ENCODE measurements around the gene ZBTB4. TPM values are rescaled to one million over a fixed set of nuclear protein-coding genes. Genes with fewer than 3 reads are reported as not detected.

Gene ZBTB4
- total and polyA plus RNA-seq, 9 of the 15 experiments (the other 6 are each of a cell fraction or from before 2014, with no cell fraction given) = 0.92 to 6.9 (median 3.3) TPM

DNA sequence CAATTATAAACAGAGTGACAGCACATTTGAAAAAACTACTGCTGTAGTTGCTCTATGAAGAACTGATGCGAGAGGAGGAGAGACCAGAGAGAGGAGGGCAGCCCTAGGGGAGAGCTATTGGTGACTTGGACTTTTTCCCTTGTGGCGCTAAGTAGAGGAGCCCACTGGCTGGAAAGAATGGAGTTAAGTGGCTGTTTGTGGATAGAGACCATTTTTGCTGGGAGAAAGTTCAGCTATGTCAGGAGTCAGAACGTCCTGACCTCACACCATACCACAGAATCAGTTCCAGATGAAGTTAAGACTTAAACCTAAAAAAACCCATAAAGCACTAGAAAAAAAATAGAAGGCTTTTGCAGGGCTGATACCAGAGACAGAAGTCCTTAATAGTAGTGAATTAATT, 6.8 kb upstream of the ZBTB4 start:
- peak in 1 of 4 experiments; percentile 29 for DNase-seq (ENCODE audit: extremely low read depth in 1 of 4, low spot score in 3 of 4)
- POLR2A ChIA-PET = interaction anchor here (0.6 to 4.0 kb wide), 25 partner anchors 8 to 831 kb away, joined by 3 to 25 read pairs (median 6); partner anchors contain the start of genes SPEM1, TMEM102 and TMEM256
- Histone ChIP-seq H3K27ac (ENCODE audit: extremely low read depth, low read depth, low read length) (no peak overlapping the region; the same call in 1 of the 3 replicates), H3K9me3 (replicated peaks; ENCODE audit: control insufficient read depth, insufficient read depth, low read depth, low read length) (no peaks in the 10 kb centered on the region), H4K20me1 (replicated peaks; ENCODE audit: control insufficient read depth, insufficient read depth, low read length) (no peaks in the 10 kb centered on the region), H3K4me3 (peak overlapping the region; percentile 63), H3K27me3 (ENCODE audit: control insufficient read depth in 2 of 2, insufficient read depth in 2 of 2, low read length in 2 of 2) (no peaks in the 10 kb centered on the region), H3K79me2 (ENCODE audit: control insufficient read depth, insufficient read depth, low read length) (peaks cover 66% of the 10 kb centered on the region), H3K4me2 (ENCODE audit: insufficient read depth, low read length) (peak overlapping the region; percentile 97), H3K36me3 (ENCODE audit: control insufficient read depth, insufficient read depth, low read length) (peaks cover 38% of the 10 kb centered on the region; the same call in 2 of the 3 replicates), H3K9ac (ENCODE audit: insufficient read depth in 1 of 2, low read depth in 2 of 2, low read length in 2 of 2) (peak overlapping the region; percentile 91 to 99; a peak in 3 of 4 replicates), H3K4me1 (replicated peaks in 1 of 2; ENCODE audit: control insufficient read depth in 2 of 2, insufficient read depth in 2 of 2, low read length in 2 of 2) (peaks cover 14 to 22% of the 10 kb centered on the region in 2 experiments; a peak in 4 of 5 replicates), H2AFZ (ENCODE audit: low read depth, low read length) (no peak overlapping the region), H3K9me1 (ENCODE audit: control insufficient read depth, insufficient read depth, low read length) (no peaks in the 10 kb centered on the region)
- TF ChIP-seq LCOR (CRISPR knock-in tag; IDR thresholded peaks at IDR 0.05) (no peak), ZNF24 (IDR thresholded peaks at IDR 0.05) (peak; percentile 54; the same call in 1 of the 2 replicates), HDGF (IDR thresholded peaks at IDR 0.05) (0 out of 2 replicates have a peak, but pooled peaks have one; percentile 47)
- no TSS peak for BruUV-seq (replicated peaks)
- WGBS (ENCODE audit: insufficient coverage, low coverage, missing lambda C conversion rate) = 10% methylated on average over 2 of the region's 3 CpGs
- intact Hi-C loops (cut with micrococcal nuclease) = no loop called here
- 0 out of 3 replicates have a peak, but pooled peaks have one; percentile 2 for ATAC-seq
- in situ Hi-C loops (cut with MboI) = no loop called here
- CTCF ChIA-PET (ENCODE audit: low intra/inter-chr PET ratio) = no interaction called here
- FAIRE-seq = peak; percentile 15

DNA sequence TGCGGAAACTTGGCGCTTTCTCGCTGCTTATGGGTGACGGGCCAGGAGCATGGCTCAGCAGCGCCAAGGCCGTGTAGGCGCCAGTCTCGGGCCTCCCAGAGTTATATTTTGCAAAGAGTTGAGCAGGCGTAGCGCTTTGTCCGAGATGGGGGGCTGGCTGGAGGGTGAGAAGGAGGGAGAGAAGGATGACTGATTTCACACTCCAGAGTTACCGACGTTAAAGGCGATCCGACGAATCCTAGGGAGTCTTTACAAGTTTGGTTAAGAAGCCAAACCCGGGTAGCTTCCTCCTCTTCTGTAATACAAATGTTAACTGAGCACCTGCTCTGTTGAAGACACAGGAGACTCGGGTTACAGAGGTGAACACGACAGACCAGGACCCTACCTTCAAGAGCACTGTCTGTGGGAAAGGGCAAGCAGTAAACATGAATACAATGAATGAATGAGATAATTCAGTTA, 5.5 kb upstream of the ZBTB4 start:
- H3K4me1 ChIP-seq (replicated peaks in 1 of 2; ENCODE audit: control insufficient read depth in 2 of 2, insufficient read depth in 2 of 2, low read length in 2 of 2) = peaks cover 16 to 31% of the 10 kb centered on the region in 2 experiments; a peak in 4 of 5 replicates
- peak overlapping the region; percentile 77 for H2AFZ ChIP-seq (ENCODE audit: low read depth, low read length)
- H3K4me3 ChIP-seq = peak overlapping the region; percentile 63
- intact Hi-C loops (cut with micrococcal nuclease) (loop anchor here (2.0 to 5.0 kb wide), 4 partner anchors 48 to 133 kb away; partner anchors contain the start of genes FGF11, KCTD11, SENP3 and TMEM102), in situ Hi-C loops (cut with MboI) (no loop called here)
- 0% methylated on average over 15 of the region's 19 CpGs for WGBS (ENCODE audit: insufficient coverage, low coverage, missing lambda C conversion rate)
- H3K27me3 ChIP-seq (ENCODE audit: control insufficient read depth in 2 of 2, insufficient read depth in 2 of 2, low read length in 2 of 2) = no peaks in the 10 kb centered on the region
- H3K9ac ChIP-seq (ENCODE audit: insufficient read depth in 1 of 2, low read depth in 2 of 2, low read length in 2 of 2) = peak overlapping the region; percentile 86 to 99
- H3K9me1 ChIP-seq (ENCODE audit: control insufficient read depth, insufficient read depth, low read length) = no peaks in the 10 kb centered on the region
- peak overlapping the region; percentile 97 for H3K4me2 ChIP-seq (ENCODE audit: insufficient read depth, low read length)
- peak overlapping the region; percentile 100 for H3K27ac ChIP-seq (ENCODE audit: extremely low read depth, low read depth, low read length)
- no peak for FAIRE-seq
- ChIA-PET CTCF (ENCODE audit: low intra/inter-chr PET ratio) (no interaction called here), POLR2A (interaction anchor here (0.5 to 4.0 kb wide), 37 partner anchors 9 to 688 kb away, joined by 3 to 25 read pairs (median 4); partner anchors contain the start of genes ATP1B2, CD68, PLSCR3 and SPEM1)
- no peak for ATAC-seq
- DNase-seq (ENCODE audit: extremely low read depth in 1 of 4, low spot score in 3 of 4) = no peak
- no peaks in the 10 kb centered on the region for H4K20me1 ChIP-seq (replicated peaks; ENCODE audit: control insufficient read depth, insufficient read depth, low read length)
- no peaks in the 10 kb centered on the region for H3K9me3 ChIP-seq (replicated peaks; ENCODE audit: control insufficient read depth, insufficient read depth, low read depth, low read length)
- BruUV-seq (replicated peaks) = TSS peak; percentile 52
- H3K79me2 ChIP-seq (ENCODE audit: control insufficient read depth, insufficient read depth, low read length) = peaks cover 57% of the 10 kb centered on the region
- H3K36me3 ChIP-seq (ENCODE audit: control insufficient read depth, insufficient read depth, low read length) = peaks cover 28% of the 10 kb centered on the region; the same call in 2 of the 3 replicates
- no peak for TF ChIP-seq NUFIP1 (IDR thresholded peaks at IDR 0.05; ENCODE audit: partially characterized antibody)
- TF ChIP-seq, protein P1, sequence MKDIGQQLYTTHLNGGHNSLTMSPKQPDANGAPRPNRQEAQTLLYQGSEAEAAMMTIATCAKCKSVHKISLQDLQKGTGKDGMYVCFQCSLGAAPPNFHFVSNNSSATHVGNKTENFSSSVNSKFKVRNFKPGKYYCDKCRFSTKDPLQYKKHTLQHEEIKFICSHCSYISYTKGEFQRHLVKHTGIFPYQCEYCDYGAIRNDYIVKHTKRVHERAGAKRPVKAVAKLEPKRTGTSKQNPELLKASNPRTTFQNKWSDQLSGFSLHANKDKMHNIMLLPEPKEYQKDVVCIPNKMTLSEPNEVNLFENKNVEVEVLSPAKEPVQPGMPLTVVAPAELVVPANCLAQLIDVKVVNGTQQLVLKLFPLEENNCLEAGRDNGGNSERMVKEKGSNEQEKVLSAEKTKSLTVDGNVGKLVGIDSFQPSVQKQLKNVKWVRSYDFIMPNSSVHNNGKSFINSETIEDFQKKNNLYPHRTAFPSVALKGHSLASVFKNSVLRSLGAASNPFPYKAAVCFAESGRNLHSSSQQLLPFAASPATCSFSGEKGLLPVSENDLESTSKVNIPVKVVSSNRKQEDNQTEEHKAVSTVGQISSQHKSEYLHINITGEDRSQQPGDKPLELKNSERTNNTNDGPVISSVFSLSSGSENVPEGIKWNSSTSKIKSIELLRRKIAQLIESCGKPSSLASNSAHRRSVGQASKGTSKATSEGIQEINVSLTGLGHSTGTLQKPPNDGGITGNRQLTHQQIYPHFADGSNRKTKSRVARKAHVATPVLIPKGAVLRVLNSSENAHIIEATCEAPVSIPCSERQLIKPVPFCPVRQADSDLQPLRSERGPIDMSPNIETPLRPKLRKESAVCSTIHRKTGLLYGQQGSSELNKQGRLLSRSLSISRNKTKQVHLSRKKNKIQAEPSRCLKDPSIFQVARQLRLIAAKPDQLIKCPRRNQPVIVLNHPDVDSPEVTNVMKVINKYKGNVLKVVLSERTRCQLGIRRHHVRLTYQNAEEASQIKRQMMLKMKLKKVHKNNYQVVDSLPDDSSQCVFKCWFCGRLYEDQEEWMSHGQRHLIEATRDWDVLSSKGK (CRISPR knock-in tag; IDR thresholded peaks at IDR 0.05) = no peak
- TF ChIP-seq RB1 (IDR thresholded peaks at IDR 0.05; ENCODE audit: low read depth) = peak; percentile 59; the same call in 1 of the 2 replicates
- no peak for TF ChIP-seq ZNF253 (CRISPR knock-in tag; conservative IDR thresholded peaks at IDR 0.05)
- no peak for TF ChIP-seq TBL1XR1 (IDR thresholded peaks at IDR 0.05; ENCODE audit: low read length in 2 of 2)
- TF ChIP-seq ZBTB8A (IDR thresholded peaks at IDR 0.05; ENCODE audit: partially characterized antibody) = no peak
- no peak for TF ChIP-seq FOXA3 (CRISPR knock-in tag; conservative IDR thresholded peaks at IDR 0.05 in 1 of 2, IDR thresholded peaks at IDR 0.05 in 1 of 2)
- no peak for TF ChIP-seq ZFPM2 (CRISPR knock-in tag; IDR thresholded peaks at IDR 0.05)
- no peak for TF ChIP-seq HDAC6 (IDR thresholded peaks at IDR 0.05; ENCODE audit: low read depth, low read length)
